GM12865 (cell line): Measurements from ENCODE around the gene IL6.
"Not testable (repeated sequence)": the region's sequence is repeated elsewhere in the genome, so short reads cannot be mapped to it uniquely, and the experiment has no call there.

ENCODE experiments used
- DNase-seq: peaks from one replicate; pipeline ENCODE4 v3.0.0; 2010; ENCODE audit warnings: low read depth
- H3K4me3 ChIP-seq: 2 replicates; pipeline ENCODE4 v1.5.1; 2011; ENCODE audit warnings: mild to moderate bottlenecking, low read depth, low read length, control low read depth
- CTCF ChIP-seq: IDR thresholded peaks from 2 replicates; pipeline ENCODE4 v1.5.1; 2011; ENCODE audit warnings: low read length, control low read depth, low read depth, inconsistent platforms; ENCODE audit not compliant: insufficient read depth; ENCODE audit errors: missing control alignments

IL6 gene

GRCh38 chr7:22726907-22727713 is at the start of gene IL6:
Gene IL6, plus strand, starts transcription at chr7:22727200. Its CDS starts 63 bp downstream, at chr7:22727263.
- DNase-seq, result no peak
- peak within 1 kb of the TSS; percentile 25 for H3K4me3 ChIP-seq
- no peak for TF ChIP-seq CTCF

DNA sequence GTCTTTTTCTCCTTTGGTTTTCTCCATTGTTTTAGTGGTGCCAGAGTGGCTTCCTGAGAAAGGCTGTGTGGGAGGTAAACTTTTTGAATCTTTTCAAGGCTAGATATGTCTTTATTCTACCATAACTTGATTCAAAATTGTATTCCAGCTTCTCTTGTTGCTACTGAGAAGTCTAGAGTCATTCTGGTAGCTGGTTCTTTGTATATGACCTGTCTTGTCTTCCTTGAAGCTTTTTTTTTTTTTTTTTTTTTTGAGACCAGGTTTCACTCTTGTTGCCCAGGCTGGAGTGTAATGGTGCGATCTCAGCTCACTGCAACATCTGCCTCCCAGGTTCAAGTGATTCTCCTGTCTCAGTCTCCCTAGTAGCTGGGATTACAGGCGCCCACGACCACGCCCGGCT is 49.7 kb upstream of the IL6 start:
- peak; percentile 31 for DNase-seq
- H3K4me3 ChIP-seq, result not testable (repeated sequence)

DNA sequence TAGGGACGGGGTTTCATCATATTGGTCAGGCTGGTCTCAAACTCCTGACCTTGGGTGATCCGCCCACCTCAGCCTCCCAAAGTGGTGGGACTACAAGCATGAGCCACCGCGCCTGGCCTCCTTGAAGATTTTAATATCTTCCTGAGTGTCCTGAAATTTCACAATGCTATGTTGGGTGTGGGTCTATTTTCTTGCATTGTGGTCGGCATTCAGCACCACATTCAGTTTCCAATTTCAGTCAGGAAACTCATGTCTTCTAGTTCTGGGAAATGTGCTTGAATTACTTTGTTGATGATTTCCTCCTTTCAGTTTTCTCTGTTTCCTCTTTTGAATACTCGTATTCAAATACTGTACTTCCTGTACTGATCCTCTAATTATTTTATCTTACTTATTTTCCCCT is 49.3 kb upstream of the IL6 start:
- DNase-seq, result peak; percentile 28
- TF ChIP-seq CTCF, result no peak
- no peak overlapping the region for H3K4me3 ChIP-seq

DNA sequence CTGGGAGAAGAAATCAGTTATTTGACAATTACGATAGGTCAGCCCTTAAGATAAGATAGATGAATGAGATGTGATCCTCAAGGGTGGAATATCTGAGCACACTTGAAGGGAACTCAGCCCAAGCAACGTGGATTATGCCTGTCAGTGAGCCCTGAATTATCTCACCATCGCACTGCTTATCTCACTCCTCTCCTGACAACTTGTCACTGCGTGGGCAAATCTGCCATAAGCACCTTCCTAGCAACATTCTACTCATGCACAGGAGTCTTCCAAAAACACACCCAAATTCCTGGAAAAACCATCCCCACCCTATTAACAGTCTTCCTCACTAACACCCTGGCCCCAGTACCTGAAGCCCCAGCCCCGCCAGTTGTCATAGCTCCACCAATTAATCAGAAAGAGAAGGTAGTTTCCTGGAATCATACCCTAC is 46.5 kb upstream of the IL6 start:
- no peak for TF ChIP-seq CTCF
- no peak for DNase-seq
- no peak overlapping the region for H3K4me3 ChIP-seq

GRCh38 chr7:22681312-22681711 is 45.7 kb upstream of the IL6 start:
- no peak for DNase-seq
- no peak for TF ChIP-seq CTCF
- no peak overlapping the region for H3K4me3 ChIP-seq

DNA sequence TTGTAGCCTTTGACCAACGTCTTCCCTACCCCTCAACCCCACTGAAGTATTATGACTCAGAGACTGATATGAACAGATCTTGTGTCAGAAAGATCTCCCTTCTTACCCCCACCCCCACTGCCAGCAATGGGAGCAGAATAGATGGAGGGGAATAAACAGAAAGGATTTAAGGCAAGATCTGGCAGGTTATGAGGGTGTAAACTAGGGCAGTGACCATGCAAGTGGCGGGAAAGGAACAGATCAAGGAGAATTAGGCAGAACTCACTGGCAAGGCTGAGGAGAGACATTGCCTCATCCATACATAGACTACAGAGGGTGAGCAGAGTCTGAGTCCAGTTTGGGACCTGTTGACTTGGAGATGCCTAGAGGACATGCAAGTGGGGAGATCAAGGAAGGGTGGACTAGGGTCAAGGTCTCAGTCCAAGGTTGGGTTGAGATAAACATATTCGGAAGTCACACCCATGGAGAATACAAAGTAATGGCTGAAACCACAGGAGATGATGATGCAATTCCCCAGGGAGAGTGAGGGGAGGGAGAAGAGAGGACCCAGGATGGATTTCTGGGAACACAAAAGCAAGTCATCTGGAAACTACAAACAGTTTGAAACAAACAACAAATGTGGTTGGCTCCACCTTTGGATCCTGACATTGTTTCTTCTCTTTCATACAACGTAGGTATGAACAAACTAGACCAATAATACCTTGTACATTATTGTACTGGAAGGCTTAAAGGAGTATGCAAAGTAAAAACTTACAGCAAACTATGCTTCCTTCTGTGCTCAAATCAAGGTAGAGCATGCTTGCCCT is 44.9 kb upstream of the IL6 start:
- no peak overlapping the region for H3K4me3 ChIP-seq
- TF ChIP-seq CTCF, result no peak
- no peak for DNase-seq

DNA sequence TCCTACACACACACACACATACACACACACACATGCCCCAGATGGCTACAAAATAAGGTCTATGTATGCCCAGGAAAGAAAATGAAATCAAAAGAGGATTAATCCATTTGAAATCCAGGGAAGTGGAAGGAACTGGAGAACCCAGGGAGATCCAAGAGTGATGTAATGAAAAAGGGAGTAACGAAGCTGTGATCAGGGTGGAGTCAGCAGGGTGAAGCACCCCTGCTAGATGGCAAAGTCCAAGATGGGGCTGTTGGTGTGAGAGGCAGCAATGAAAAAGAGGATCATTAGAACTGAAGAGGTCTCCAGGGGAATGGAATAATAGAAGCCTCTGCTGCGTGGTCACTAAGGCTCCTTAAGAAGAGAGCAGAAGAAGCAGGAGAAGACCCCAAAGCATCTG is 43.6 kb upstream of the IL6 start:
- H3K4me3 ChIP-seq, result no peak overlapping the region
- TF ChIP-seq CTCF, result no peak
- no peak for DNase-seq
